HG03097 (cell line): ENCODE measurements around the gene SLC30A2.

Experiments used
- ATAC-seq: cut with Tn5 transposase; IDR thresholded peaks from one replicate; pipeline ENCODE4 v1.9.1; 2021; ENCODE audit not compliant: unreplicated experiment, low FRiP score

Gene SLC30A2

DNA sequence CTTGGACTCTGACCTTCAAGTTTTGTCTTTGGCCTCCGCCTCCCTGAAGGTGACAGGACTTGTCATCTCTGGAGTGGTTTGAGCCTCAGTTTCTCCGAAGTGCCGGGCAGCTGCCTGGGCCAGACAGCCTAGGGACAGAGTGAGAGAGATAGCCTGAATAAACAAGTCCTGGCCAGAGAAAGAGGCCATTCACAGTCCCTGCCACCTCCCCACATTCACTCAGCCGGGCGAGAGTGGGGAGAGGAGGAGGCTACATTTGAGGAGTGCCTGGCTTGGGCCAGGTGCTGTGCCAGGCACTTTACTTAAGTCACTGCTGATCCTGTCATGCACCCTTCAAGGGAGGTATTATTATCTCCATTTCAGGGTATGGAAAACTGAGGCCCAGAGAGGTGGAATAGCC, 20.9 kb downstream of the SLC30A2 start:
- ATAC-seq = no peak

- ATAC-seq = no peak
These were observed 22.1 kb downstream of the SLC30A2 start for GRCh38 chr1:26023826-26024225.

- no peak for ATAC-seq
These were observed 22.9 kb downstream of the SLC30A2 start for GRCh38 chr1:26023009-26023408.

- ATAC-seq = no peak
These were observed 23.5 kb downstream of the SLC30A2 start for GRCh38 chr1:26022404-26022779.

- no peak for ATAC-seq
These were observed 24.1 kb downstream of the SLC30A2 start, which contains the start of gene EXTL1 for GRCh38 chr1:26021647-26022403. TSS of gene EXTL1 (plus strand) at chr1:26021775. CDS start at chr1:26022647, 872 bp downstream.

DNA sequence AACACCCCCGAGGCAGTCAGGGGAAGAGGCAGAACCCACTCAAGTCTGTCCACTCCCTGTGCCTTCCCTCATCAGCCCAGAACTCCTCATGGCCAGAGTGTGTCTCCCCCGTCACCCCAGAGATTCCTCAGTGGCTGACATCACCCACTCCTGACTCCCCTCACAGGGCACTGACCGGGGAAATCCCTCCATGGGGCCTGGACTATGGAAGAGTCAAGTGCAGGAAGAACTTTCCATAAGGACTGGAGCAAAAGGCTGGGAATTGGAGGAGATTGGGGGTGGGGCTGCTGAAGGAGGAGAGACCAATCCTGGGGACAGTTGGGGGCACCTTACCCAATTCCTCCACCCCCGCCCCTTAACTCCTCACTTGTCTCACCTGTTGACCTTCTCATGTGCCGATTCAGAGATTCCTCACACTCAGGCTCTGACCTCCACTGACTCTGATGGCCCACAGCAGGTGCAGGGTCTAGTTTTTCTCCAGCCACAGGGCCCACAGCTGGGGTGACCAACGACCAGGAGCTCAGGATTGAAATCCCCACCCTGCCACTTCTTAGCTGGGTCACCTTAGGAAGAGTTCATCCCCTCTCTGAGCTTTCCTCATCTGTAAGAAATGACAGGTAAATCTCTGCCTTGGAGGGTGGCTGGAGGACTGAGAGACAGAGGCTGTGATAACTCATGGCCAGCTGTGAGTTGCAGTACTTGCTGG, 24.8 kb downstream of the SLC30A2 start:
- no peak for ATAC-seq

DNA sequence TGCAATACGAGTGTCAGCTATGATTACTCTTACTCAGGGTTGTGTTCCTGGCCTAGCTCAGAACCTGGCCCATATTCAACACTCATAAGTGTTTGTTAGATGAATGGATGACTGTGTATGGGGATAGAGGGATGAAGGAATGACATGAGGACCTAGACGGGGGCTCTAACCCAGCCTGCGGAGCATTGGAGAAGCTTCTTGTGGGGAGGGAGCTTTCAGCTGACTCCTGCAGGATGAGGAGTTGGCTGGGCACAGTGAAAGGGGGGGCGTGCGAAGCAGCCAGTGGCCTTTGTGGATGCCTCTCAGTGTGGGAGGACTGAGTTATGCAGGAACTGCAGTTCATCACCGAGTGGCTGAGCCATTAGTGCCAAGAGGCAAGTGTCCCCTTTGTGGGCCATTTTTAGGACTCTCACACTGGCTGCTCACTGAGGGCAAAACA, 25.6 kb downstream of the SLC30A2 start:
- ATAC-seq = no peak

GRCh38 chr1:26019641-26020315, 26.1 kb downstream of the SLC30A2 start:
- no peak for ATAC-seq

DNA sequence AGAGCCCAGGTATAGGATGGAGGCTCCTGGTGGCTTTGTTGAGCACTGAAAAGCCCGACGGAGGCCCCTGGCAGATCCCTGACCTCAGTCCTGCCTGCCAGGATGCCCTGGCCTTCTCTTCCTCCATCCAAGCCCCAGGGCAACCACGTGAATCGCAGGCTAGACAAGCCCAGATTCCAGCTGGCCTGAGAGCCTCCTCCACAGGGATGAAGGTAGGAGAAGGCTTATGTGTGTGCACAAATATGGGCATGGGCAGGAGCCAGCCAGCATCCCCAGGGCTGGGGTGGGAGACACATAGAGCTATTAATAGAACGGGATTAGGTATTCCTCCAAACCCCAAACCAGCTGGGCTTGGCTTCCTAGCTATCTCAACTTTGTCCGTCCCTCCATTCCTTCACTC, 28.3 kb downstream of the SLC30A2 start:
- no peak for ATAC-seq

- ATAC-seq = no peak
These were observed 28.9 kb downstream of the SLC30A2 start for GRCh38 chr1:26016953-26017545.

DNA sequence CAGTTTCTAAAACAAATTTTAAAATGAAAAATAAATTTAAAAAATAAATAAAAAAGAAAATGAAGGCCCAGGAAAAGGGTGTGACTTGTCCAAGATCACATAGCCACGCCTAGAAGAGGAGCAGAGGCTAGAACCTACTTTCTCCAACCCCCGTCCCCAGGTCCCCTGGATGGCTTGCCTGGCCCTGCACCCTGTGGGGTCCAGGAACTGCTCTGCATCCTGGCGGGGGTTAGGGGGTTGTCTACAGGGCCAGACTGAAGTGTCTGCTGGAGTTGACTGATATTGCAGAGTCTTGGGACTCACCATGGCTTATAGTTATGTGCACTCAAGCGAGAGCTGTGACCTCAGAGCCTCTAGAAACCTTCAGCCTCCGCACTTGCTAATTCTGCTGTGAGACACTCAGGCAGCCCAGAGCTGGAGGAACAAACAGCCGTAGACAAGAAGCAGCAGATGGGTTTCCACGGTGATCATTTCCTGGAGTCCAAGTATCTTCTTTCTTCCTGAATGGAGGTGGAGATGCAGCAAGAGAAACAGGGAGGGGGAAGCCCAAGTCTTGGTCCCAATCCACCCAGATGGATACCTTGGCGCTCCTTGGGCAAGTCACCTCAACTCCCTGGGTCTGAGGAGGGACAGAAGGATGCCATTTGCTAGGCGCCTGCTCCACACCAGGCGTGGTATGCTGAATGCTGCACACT, 29.5 kb downstream of the SLC30A2 start:
- no peak for ATAC-seq

GRCh38 chr1:26015358-26015757, 30.6 kb downstream of the SLC30A2 start:
- ATAC-seq = no peak

GRCh38 chr1:26014179-26014578, 31.7 kb downstream of the SLC30A2 start:
- ATAC-seq = no peak

DNA sequence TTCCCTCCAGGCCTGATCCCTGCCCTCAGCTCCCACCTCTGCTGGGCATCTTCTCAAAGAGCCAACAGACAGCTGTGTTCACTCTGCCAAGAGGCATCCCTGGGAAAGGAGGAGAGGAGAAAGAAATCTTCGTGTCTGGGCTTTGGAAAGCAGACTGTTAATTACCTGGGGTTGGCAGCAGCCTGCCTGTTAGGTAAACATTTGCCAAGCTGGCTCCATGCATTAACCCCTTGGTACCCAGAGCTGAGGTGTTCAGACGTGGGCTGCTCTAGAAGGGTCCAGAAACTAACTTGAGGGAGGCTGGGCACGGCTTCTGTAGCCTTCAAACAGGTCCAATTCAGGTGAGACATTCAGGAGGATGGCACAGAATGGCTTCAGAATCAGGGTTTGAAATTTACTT, 33.1 kb downstream of the SLC30A2 start:
- no peak for ATAC-seq

DNA sequence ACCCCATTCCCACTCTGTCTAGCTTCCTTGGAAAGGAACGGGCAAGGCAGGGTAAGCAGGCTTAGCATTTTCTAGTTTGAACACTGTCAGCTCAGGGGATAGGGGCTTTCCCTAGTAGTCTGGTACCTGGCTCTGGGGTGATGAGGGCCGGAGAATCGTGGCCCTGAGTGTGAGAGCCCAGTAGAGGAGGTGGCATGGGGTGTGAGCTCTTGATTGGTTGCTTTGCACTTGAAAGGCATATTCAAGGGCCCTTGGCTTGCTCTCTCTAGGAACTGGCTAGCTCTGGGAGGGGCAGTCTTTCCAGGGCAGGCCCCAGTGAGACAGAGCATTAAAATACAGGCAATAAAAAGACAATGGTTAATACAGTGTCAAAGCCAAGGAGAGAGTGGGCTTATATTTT, 35.1 kb downstream of the SLC30A2 start:
- no peak for ATAC-seq

- ATAC-seq = no peak
These were observed 36.0 kb downstream of the SLC30A2 start for GRCh38 chr1:26009796-26010447.

GRCh38 chr1:26006710-26007109, 39.2 kb downstream of the SLC30A2 start:
- no peak for ATAC-seq

GRCh38 chr1:26005434-26006105, 40.3 kb downstream of the SLC30A2 start:
- no peak for ATAC-seq

DNA sequence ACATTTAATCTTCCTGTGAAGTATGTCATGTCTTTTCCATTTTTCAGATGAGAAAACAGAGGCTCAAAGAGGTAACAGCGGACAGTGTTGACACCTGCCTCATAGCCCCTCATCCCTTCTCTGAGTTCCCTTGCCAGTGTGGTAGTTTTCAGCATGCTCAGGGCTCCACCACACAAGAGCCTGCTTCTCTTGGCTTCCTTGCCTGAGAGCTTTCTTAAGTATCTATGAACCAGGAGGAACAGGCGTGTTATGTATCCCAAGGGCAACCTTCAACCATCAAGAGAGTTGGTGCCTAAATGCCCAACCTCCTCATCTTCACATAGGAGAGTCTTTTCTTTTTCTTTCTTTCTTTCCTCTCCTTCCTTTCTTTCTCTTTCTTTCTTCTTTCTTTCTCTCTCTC, 42.2 kb downstream of the SLC30A2 start:
- ATAC-seq = no peak
